HCT116 (cell line): ENCODE results near the gene CEP152. TPM values are rescaled to one million over a fixed set of nuclear protein-coding genes. Genes with fewer than 3 reads are reported as not detected.

Source experiments
- ATAC-seq: fragments of 200-7000 bp; cut with Tn5 transposase; 2 replicates; pipeline ENCODE4 v1.9.1; 2020; ENCODE audit warnings: mild to moderate bottlenecking, moderate library complexity
- BruUV-seq: library from RNA; stranded (reverse); fragments of 400-500 nt; replicated peaks from 2 replicates; lab custom pipeline; 2021; lab: Mats Ljungman, UMichigan
- CTCF ChIA-PET: fragments of 300-600 bp; sonication (Branson Sonifier 250); formaldehyde crosslinking; loops from one replicate; lab custom pipeline; 2021; ENCODE audit warnings: antibody characterized with exemption; lab: Charles Lee
- POLR2A ChIA-PET: fragments of 300-600, 350-600 bp; sonication (Branson Sonifier 250); formaldehyde crosslinking; loops from one replicate; lab custom pipeline; 2021; ENCODE audit warnings: antibody characterized with exemption; lab: Charles Lee
- RAD21 ChIA-PET, 2 experiments: fragments of 300-600 bp; sonication (Branson Sonifier 250); formaldehyde crosslinking; loops; one replicate each; lab custom pipeline; 2023; ENCODE audit warnings: low total read pairs in 2 of 2; ENCODE audit not compliant: uncharacterized antibody in 2 of 2, unreplicated experiment in 2 of 2, low non-redundant PET in 1 of 2; lab: Charles Lee
- DNase-seq: peaks from one replicate; pipeline ENCODE4 v3.0.0-alpha.2; 2010; ENCODE audit warnings: low read depth, low spot score
- H2AFZ ChIP-seq: fragments of 200-600 bp; shearing (Covaris generic), sonication (generic); 2 replicates; pipeline ENCODE4 v1.6.1; 2017; ENCODE audit warnings: low read depth, mixed run types, mixed read lengths, antibody characterized with exemption, low read length; ENCODE audit not compliant: poor library complexity, severe bottlenecking
- H3K27ac ChIP-seq: 2 replicates; pipeline ENCODE4 v1.5.1; 2012; ENCODE audit warnings: low read depth, low read length
- H3K27me3 ChIP-seq: fragments of 200-600 bp; sonication (generic); 2 replicates; pipeline ENCODE4 v1.6.1; 2016; ENCODE audit warnings: mixed run types, low read length, mixed read lengths; ENCODE audit not compliant: insufficient read depth
- H3K36me3 ChIP-seq, 2 experiments: fragments of 200-500 bp in 1 of 2; fragments of 200-600 bp in 1 of 2; sonication (Bioruptor generic) in 1 of 2; sonication (generic) in 1 of 2; 2 replicates each; pipeline versions ENCODE4 v1.5.1 to v1.6.1; 2014 to 2016; ENCODE audit warnings: low read length in 2 of 2, inconsistent platforms in 1 of 2, mixed read lengths in 1 of 2, mixed run types in 1 of 2; ENCODE audit not compliant: insufficient read depth in 2 of 2, control insufficient read depth in 1 of 2
- H3K4me1 ChIP-seq, 2 experiments: fragments of 200-600 bp in 1 of 2; sonication (generic) in 1 of 2; 2 replicates each; pipeline versions ENCODE4 v1.5.1 to v1.6.1; 2012 to 2017; ENCODE audit warnings: low read length in 2 of 2, inconsistent platforms in 1 of 2, mild to moderate bottlenecking in 1 of 2, mixed read lengths in 1 of 2, mixed run types in 1 of 2, moderate library complexity in 1 of 2; ENCODE audit not compliant: insufficient read depth in 2 of 2, control insufficient read depth in 1 of 2
- H3K4me2 ChIP-seq: fragments of 200-600 bp; sonication (generic); 2 replicates; pipeline ENCODE4 v1.6.1; 2017; ENCODE audit warnings: mixed run types, low read length, mixed read lengths
- H3K4me3 ChIP-seq, 2 experiments: fragments of 200-600 bp in 1 of 2; sonication (generic) in 1 of 2; replicated peaks in 1 of 2; 2 replicates each; pipeline ENCODE4 v1.5.1; 2011 to 2016; ENCODE audit warnings: low read length in 2 of 2, control low read depth in 1 of 2, low read depth in 1 of 2, mild to moderate bottlenecking in 1 of 2, mixed read lengths in 1 of 2, mixed run types in 1 of 2
- H3K79me2 ChIP-seq: fragments of 200-600 bp; sonication (generic); 2 replicates; pipeline ENCODE4 v1.6.1; 2017; ENCODE audit warnings: mild to moderate bottlenecking, mixed run types, low read length, moderate library complexity, mixed read lengths; ENCODE audit not compliant: insufficient read depth
- H3K9ac ChIP-seq: fragments of 200-600 bp; sonication (generic); 2 replicates; pipeline ENCODE4 v1.6.1; 2016; ENCODE audit warnings: low read length, mixed read lengths
- H3K9me2 ChIP-seq: fragments of 200-600 bp; sonication (generic), shearing (Covaris generic); 2 replicates; pipeline ENCODE4 v1.6.1; 2017; ENCODE audit warnings: mixed run types, mild to moderate bottlenecking, moderate library complexity; ENCODE audit not compliant: insufficient read depth
- H3K9me3 ChIP-seq, 2 experiments: fragments of 200-500 bp in 1 of 2; fragments of 200-600 bp in 1 of 2; sonication (Bioruptor generic) in 1 of 2; sonication (generic) in 1 of 2; 2 replicates each; pipeline ENCODE4 v1.6.1; 2014 to 2017; ENCODE audit warnings: low read length in 2 of 2, mixed read lengths in 2 of 2, inconsistent platforms in 1 of 2, low read depth in 1 of 2, mild to moderate bottlenecking in 1 of 2, mixed run types in 1 of 2, moderate library complexity in 1 of 2; ENCODE audit not compliant: control insufficient read depth in 1 of 2, insufficient read depth in 1 of 2
- H4K20me1 ChIP-seq: fragments of 200-600 bp; sonication (generic), shearing (Covaris generic); 2 replicates; pipeline ENCODE4 v1.6.1; 2017; ENCODE audit warnings: mixed run types, mild to moderate bottlenecking, moderate library complexity; ENCODE audit not compliant: insufficient read depth
- EGR1 ChIP-seq: IDR thresholded peaks from 2 replicates; pipeline ENCODE4 v1.6.1; 2012; ENCODE audit warnings: low read depth
- ELF1 ChIP-seq: IDR thresholded peaks from 2 replicates; pipeline ENCODE4 v1.6.1; 2012; ENCODE audit warnings: low read depth, borderline replicate concordance
- EZH2phosphoT487 ChIP-seq: fragments of 200-600 bp; IDR thresholded peaks from 2 replicates; pipeline ENCODE4 v1.6.1; 2018; ENCODE audit warnings: antibody characterized with exemption, borderline replicate concordance
- FOSL1 ChIP-seq: IDR thresholded peaks from 2 replicates; pipeline ENCODE4 v1.6.1; 2012; ENCODE audit warnings: low read depth
- JUND ChIP-seq: IDR thresholded peaks from 2 replicates; pipeline ENCODE4 v1.6.1; 2012
- POLR2A ChIP-seq: IDR thresholded peaks from 2 replicates; pipeline ENCODE4 v1.7.0; 2011; ENCODE audit warnings: borderline replicate concordance; ENCODE audit not compliant: insufficient read depth, insufficient read length; ENCODE audit errors: extremely low read depth
- RAD21 ChIP-seq: IDR thresholded peaks from 2 replicates; pipeline ENCODE4 v1.6.1; 2012; ENCODE audit warnings: low read depth, mild to moderate bottlenecking
- SRF ChIP-seq: IDR thresholded peaks from 2 replicates; pipeline ENCODE4 v1.6.1; 2012; ENCODE audit warnings: low read depth
- YY1 ChIP-seq: IDR thresholded peaks from 2 replicates; pipeline ENCODE4 v1.6.1; 2011; ENCODE audit warnings: low read length, low read depth, moderate library complexity, mild to moderate bottlenecking; ENCODE audit not compliant: insufficient replicate concordance; ENCODE audit errors: extremely low read depth
- ZBTB33 ChIP-seq: IDR thresholded peaks from 2 replicates; pipeline ENCODE4 v1.6.1; 2011; ENCODE audit warnings: mild to moderate bottlenecking, low read length, moderate library complexity; ENCODE audit not compliant: insufficient replicate concordance; ENCODE audit errors: extremely low read depth
- ZFX ChIP-seq: fragments of 450-650 bp; IDR thresholded peaks from 2 replicates; pipeline ENCODE4 v1.6.1; 2017
- ZNF274 ChIP-seq: fragments of 200-500 bp; sonication (Bioruptor generic); IDR thresholded peaks from 2 replicates; pipeline ENCODE4 v1.6.1; 2014; ENCODE audit warnings: mild to moderate bottlenecking, low read depth, low read length, inconsistent platforms
- intact Hi-C: fragments of 100-400 bp; cut with micrococcal nuclease; formaldehyde crosslinking; loops from 2 replicates; pipeline ENCODE4 v1.10.0; 2022
- total RNA-seq: library from RNA; stranded (reverse); gene quantifications from one replicate; pipeline ENCODE4 v1.2.1, GENCODE V29; 2021; ENCODE audit not compliant: unreplicated experiment
- TF ChIP-seq, protein P1 (sequence below): IDR thresholded peaks from 2 replicates; pipeline ENCODE4 v1.6.1; 2012; ENCODE audit warnings: low read depth
- TF ChIP-seq, protein P2 (sequence below): IDR thresholded peaks from 2 replicates; pipeline ENCODE4 v1.6.1; 2012
- TF ChIP-seq, protein P3 (sequence below): IDR thresholded peaks from 2 replicates; pipeline ENCODE4 v1.6.1; 2012

The CEP152 gene
- total RNA-seq, 1 experiment from 2014 or later: 19.7 TPM

DNA sequence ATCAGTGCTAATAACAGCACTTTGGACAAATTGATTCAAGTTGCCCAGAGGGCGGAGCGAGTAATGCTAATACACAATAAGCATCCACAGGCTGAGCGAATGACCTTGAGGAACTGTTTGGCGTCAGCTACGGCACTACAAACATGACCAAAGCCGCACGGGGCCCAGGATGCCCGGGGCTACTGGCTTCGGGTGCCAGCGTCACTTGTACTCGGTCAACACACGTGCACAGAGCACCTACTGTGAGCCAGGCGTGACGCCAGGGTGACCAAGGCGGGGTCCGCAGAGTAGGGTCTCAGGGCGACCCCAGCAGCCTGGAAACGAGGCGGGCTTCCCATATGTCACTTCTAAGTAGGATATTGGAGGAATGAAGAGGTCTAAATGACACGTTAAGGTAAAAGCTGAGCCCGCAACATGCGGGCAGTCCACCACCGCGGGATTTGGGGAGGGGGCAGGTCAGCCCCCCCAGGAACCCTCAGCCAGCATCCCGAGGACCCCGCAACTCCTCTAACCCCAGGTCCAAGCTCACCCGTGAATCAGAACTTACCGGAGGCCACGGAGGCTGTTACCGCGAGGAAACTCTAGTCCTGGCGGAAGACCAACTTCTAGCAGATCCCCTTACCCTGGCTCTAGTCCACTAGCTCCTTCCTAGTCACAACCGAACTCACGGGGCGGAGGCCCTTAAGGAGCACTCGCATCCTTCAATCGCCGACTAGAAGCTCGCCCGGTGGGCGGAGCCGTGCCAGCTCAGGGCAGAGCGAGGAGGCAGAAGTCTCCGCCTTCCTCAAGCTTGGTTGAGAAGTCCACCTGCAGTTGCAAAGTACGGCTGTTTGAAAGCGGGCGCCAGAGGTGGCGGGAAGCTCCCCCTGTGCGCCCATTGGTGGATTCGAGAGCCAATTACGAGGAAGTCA, at the start of gene CEP152 (continued):
- TF ChIP-seq, protein P1, sequence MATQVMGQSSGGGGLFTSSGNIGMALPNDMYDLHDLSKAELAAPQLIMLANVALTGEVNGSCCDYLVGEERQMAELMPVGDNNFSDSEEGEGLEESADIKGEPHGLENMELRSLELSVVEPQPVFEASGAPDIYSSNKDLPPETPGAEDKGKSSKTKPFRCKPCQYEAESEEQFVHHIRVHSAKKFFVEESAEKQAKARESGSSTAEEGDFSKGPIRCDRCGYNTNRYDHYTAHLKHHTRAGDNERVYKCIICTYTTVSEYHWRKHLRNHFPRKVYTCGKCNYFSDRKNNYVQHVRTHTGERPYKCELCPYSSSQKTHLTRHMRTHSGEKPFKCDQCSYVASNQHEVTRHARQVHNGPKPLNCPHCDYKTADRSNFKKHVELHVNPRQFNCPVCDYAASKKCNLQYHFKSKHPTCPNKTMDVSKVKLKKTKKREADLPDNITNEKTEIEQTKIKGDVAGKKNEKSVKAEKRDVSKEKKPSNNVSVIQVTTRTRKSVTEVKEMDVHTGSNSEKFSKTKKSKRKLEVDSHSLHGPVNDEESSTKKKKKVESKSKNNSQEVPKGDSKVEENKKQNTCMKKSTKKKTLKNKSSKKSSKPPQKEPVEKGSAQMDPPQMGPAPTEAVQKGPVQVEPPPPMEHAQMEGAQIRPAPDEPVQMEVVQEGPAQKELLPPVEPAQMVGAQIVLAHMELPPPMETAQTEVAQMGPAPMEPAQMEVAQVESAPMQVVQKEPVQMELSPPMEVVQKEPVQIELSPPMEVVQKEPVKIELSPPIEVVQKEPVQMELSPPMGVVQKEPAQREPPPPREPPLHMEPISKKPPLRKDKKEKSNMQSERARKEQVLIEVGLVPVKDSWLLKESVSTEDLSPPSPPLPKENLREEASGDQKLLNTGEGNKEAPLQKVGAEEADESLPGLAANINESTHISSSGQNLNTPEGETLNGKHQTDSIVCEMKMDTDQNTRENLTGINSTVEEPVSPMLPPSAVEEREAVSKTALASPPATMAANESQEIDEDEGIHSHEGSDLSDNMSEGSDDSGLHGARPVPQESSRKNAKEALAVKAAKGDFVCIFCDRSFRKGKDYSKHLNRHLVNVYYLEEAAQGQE: no peak
- TF ChIP-seq ZNF274: no peak
- TF ChIP-seq POLR2A: peak; percentile 40
- TF ChIP-seq ZFX: no peak
- TF ChIP-seq SRF: no peak
- TF ChIP-seq JUND: no peak
- TF ChIP-seq, protein P2, sequence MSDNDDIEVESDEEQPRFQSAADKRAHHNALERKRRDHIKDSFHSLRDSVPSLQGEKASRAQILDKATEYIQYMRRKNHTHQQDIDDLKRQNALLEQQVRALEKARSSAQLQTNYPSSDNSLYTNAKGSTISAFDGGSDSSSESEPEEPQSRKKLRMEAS: peak; percentile 37; the same call in 1 of the 2 replicates
- no peak for TF ChIP-seq FOSL1
- TF ChIP-seq, all 23 proteins: peak for 7

DNA sequence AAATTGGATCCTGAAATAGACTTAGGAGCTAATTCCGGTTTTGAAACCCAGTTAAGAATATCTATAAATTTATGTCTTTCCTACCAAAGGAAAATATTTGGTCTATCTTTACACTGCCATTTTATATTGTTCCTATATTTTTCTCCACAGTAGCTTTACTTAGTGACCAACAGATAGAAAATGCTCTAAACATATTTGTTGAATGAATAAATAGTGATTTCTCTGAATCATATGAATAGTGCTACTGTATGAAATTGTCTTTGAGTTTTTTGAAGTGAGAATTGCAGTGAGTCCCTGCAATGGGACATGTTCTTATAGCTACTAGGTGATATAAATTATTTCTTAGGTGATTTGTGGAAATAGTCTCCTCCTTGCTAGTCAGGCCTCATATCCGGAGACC, 48.6 kb upstream of the CEP152 start:
- H3K79me2 ChIP-seq: no peaks in the 10 kb centered on the region
- H3K27me3 ChIP-seq: no peaks in the 10 kb centered on the region
- CTCF ChIA-PET: interaction anchor here (1.2 to 4.2 kb wide), 3 partner anchors 19 to 116 kb away, joined by 3 to 46 read pairs (median 6); partner anchors contain the start of genes EID1 and SHC4
- no peak overlapping the region for H3K9ac ChIP-seq
- no peak overlapping the region for H3K4me2 ChIP-seq
- no peak for ATAC-seq
- H3K36me3 ChIP-seq: no peaks in the 10 kb centered on the region
- H3K9me2 ChIP-seq: no peaks in the 10 kb centered on the region
- no peak overlapping the region for H3K4me3 ChIP-seq
- BruUV-seq: no TSS peak
- no peaks in the 10 kb centered on the region for H4K20me1 ChIP-seq
- H3K4me1 ChIP-seq: peaks cover 8 to 12% of the 10 kb centered on the region in 2 experiments; a peak in 3 of 4 replicates
- no peak overlapping the region for H2AFZ ChIP-seq
- RAD21 ChIA-PET: no interaction called here
- intact Hi-C loops: no loop called here
- H3K9me3 ChIP-seq: no peaks in the 10 kb centered on the region
- POLR2A ChIA-PET: no interaction called here
- DNase-seq: no peak
- no peak overlapping the region for H3K27ac ChIP-seq
- no peak for TF ChIP-seq YY1
- TF ChIP-seq EZH2phosphoT487: no peak
- TF ChIP-seq, protein P3, sequence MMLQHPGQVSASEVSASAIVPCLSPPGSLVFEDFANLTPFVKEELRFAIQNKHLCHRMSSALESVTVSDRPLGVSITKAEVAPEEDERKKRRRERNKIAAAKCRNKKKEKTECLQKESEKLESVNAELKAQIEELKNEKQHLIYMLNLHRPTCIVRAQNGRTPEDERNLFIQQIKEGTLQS: no peak
- TF ChIP-seq RAD21: no peak
- no peak for TF ChIP-seq ELF1
- no peak for TF ChIP-seq FOSL1
- TF ChIP-seq EGR1: no peak
- no peak for TF ChIP-seq JUND
- TF ChIP-seq ZBTB33: no peak
- no peak for TF ChIP-seq POLR2A
